Activated naive CD8-positive, alpha-beta T cell (primary cell): ENCODE data around the gene POMT2.

ENCODE experiments used
- H3K27ac Mint-ChIP-seq: one replicate; pipeline ENCODE4 v1.8.0; 2021; ENCODE audit warnings: mixed read lengths
- H3K27me3 Mint-ChIP-seq: one replicate; pipeline ENCODE4 v1.8.0; 2021; ENCODE audit warnings: mixed read lengths
- H3K36me3 Mint-ChIP-seq: one replicate; pipeline ENCODE4 v1.8.0; 2021; ENCODE audit warnings: mixed read lengths
- H3K4me1 Mint-ChIP-seq: one replicate; pipeline ENCODE4 v1.8.0; 2021; ENCODE audit warnings: low read depth, mixed read lengths
- H3K4me3 Mint-ChIP-seq: one replicate; pipeline ENCODE4 v1.8.0; 2021; ENCODE audit warnings: mild to moderate bottlenecking, mixed read lengths
- H3K9me3 Mint-ChIP-seq: one replicate; pipeline ENCODE4 v1.8.0; 2021; ENCODE audit warnings: low read depth, mixed read lengths

The POMT2 gene

GRCh38 chr14:77320238-77320935 lies at the start of gene POMT2:
TSS of gene POMT2 (minus strand) at chr14:77320883. CDS start at chr14:77320681, 202 bp downstream.
- peaks cover 16% of the 10 kb centered on the region for H3K4me1 Mint-ChIP-seq
- H3K36me3 Mint-ChIP-seq: no peaks in the 10 kb centered on the region
- peak within 1 kb of the TSS; percentile 96 for H3K4me3 Mint-ChIP-seq
- no peaks in the 10 kb centered on the region for H3K9me3 Mint-ChIP-seq
- H3K27me3 Mint-ChIP-seq: no peaks in the 10 kb centered on the region
- H3K27ac Mint-ChIP-seq: peak within 1 kb of the TSS; percentile 99

GRCh38 chr14:77369285-77369684 lies 48.6 kb upstream of the POMT2 start:
- peaks cover 6% of the 10 kb centered on the region for H3K36me3 Mint-ChIP-seq
- H3K27me3 Mint-ChIP-seq: no peaks in the 10 kb centered on the region
- H3K9me3 Mint-ChIP-seq: no peaks in the 10 kb centered on the region
- H3K27ac Mint-ChIP-seq: no peak overlapping the region
- peaks cover 31% of the 10 kb centered on the region for H3K4me1 Mint-ChIP-seq
- H3K4me3 Mint-ChIP-seq: no peak overlapping the region

- Mint-ChIP-seq H3K4me3 (no peak overlapping the region), H3K4me1 (peaks cover 7% of the 10 kb centered on the region), H3K9me3 (no peaks in the 10 kb centered on the region), H3K27ac (no peak overlapping the region), H3K36me3 (peaks cover 3% of the 10 kb centered on the region), H3K27me3 (no peaks in the 10 kb centered on the region)
These were observed 43.5 kb upstream of the POMT2 start for GRCh38 chr14:77364146-77364545.

- Mint-ChIP-seq H3K4me3 (no peak overlapping the region), H3K4me1 (peaks cover 4% of the 10 kb centered on the region), H3K9me3 (no peaks in the 10 kb centered on the region), H3K36me3 (peaks cover 3% of the 10 kb centered on the region), H3K27ac (no peak overlapping the region), H3K27me3 (no peaks in the 10 kb centered on the region)
These were observed 38.9 kb upstream of the POMT2 start for GRCh38 chr14:77359626-77360025.

- Mint-ChIP-seq H3K27me3 (no peaks in the 10 kb centered on the region), H3K4me1 (peaks cover 2% of the 10 kb centered on the region)
These were observed 36.2 kb upstream of the POMT2 start for GRCh38 chr14:77356899-77357298.

GRCh38 chr14:77355811-77356210 lies 35.1 kb upstream of the POMT2 start:
- H3K9me3 Mint-ChIP-seq: no peaks in the 10 kb centered on the region
- no peaks in the 10 kb centered on the region for H3K4me1 Mint-ChIP-seq
- H3K36me3 Mint-ChIP-seq: peaks cover 3% of the 10 kb centered on the region
- H3K27ac Mint-ChIP-seq: no peak overlapping the region
- H3K4me3 Mint-ChIP-seq: no peak overlapping the region
- no peaks in the 10 kb centered on the region for H3K27me3 Mint-ChIP-seq

More at GRCh38 chr14:77356899-77357298, 36.2 kb upstream of the POMT2 start:
- H3K9me3 Mint-ChIP-seq: no peaks in the 10 kb centered on the region
- no peak overlapping the region for H3K27ac Mint-ChIP-seq
- H3K4me3 Mint-ChIP-seq: no peak overlapping the region
- H3K36me3 Mint-ChIP-seq: peaks cover 3% of the 10 kb centered on the region

GRCh38 chr14:77353469-77354141 lies 32.9 kb upstream of the POMT2 start:
- no peak overlapping the region for H3K4me3 Mint-ChIP-seq
- no peak overlapping the region for H3K27ac Mint-ChIP-seq
- H3K9me3 Mint-ChIP-seq: no peaks in the 10 kb centered on the region
- H3K27me3 Mint-ChIP-seq: no peaks in the 10 kb centered on the region
- peaks cover 7% of the 10 kb centered on the region for H3K36me3 Mint-ChIP-seq
- H3K4me1 Mint-ChIP-seq: no peaks in the 10 kb centered on the region

GRCh38 chr14:77347751-77348150 lies 27.1 kb upstream of the POMT2 start:
- Mint-ChIP-seq H3K4me3 (no peak overlapping the region), H3K27me3 (no peaks in the 10 kb centered on the region), H3K4me1 (no peaks in the 10 kb centered on the region), H3K36me3 (peaks cover 12% of the 10 kb centered on the region), H3K27ac (no peak overlapping the region), H3K9me3 (no peaks in the 10 kb centered on the region)

- peaks cover 16% of the 10 kb centered on the region for H3K36me3 Mint-ChIP-seq
- H3K4me1 Mint-ChIP-seq: no peaks in the 10 kb centered on the region
- no peak overlapping the region for H3K4me3 Mint-ChIP-seq
- no peaks in the 10 kb centered on the region for H3K9me3 Mint-ChIP-seq
- no peaks in the 10 kb centered on the region for H3K27me3 Mint-ChIP-seq
- no peak overlapping the region for H3K27ac Mint-ChIP-seq
These were observed 25.8 kb upstream of the POMT2 start for GRCh38 chr14:77346495-77346894.

- peaks cover 20% of the 10 kb centered on the region for H3K36me3 Mint-ChIP-seq
- H3K27me3 Mint-ChIP-seq: no peaks in the 10 kb centered on the region
- no peak overlapping the region for H3K4me3 Mint-ChIP-seq
- H3K27ac Mint-ChIP-seq: no peak overlapping the region
- H3K4me1 Mint-ChIP-seq: no peaks in the 10 kb centered on the region
- H3K9me3 Mint-ChIP-seq: no peaks in the 10 kb centered on the region
These were observed 23.8 kb upstream of the POMT2 start for GRCh38 chr14:77344377-77344996.

- H3K27ac Mint-ChIP-seq: no peak overlapping the region
- H3K4me1 Mint-ChIP-seq: no peaks in the 10 kb centered on the region
- peaks cover 17% of the 10 kb centered on the region for H3K36me3 Mint-ChIP-seq
- H3K4me3 Mint-ChIP-seq: no peak overlapping the region
- H3K27me3 Mint-ChIP-seq: no peaks in the 10 kb centered on the region
- no peaks in the 10 kb centered on the region for H3K9me3 Mint-ChIP-seq
These were observed 23.0 kb upstream of the POMT2 start for GRCh38 chr14:77343662-77344061.

GRCh38 chr14:77342726-77343397 lies 22.2 kb upstream of the POMT2 start:
- H3K27me3 Mint-ChIP-seq: no peaks in the 10 kb centered on the region
- H3K36me3 Mint-ChIP-seq: peaks cover 17% of the 10 kb centered on the region
- H3K27ac Mint-ChIP-seq: no peak overlapping the region
- no peak overlapping the region for H3K4me3 Mint-ChIP-seq
- no peaks in the 10 kb centered on the region for H3K4me1 Mint-ChIP-seq
- no peaks in the 10 kb centered on the region for H3K9me3 Mint-ChIP-seq

- peaks cover 16% of the 10 kb centered on the region for H3K36me3 Mint-ChIP-seq
- H3K4me3 Mint-ChIP-seq: no peak overlapping the region
- H3K27ac Mint-ChIP-seq: no peak overlapping the region
- no peaks in the 10 kb centered on the region for H3K9me3 Mint-ChIP-seq
- no peaks in the 10 kb centered on the region for H3K4me1 Mint-ChIP-seq
- no peaks in the 10 kb centered on the region for H3K27me3 Mint-ChIP-seq
These were observed 19.7 kb upstream of the POMT2 start for GRCh38 chr14:77340389-77340788.

- Mint-ChIP-seq H3K4me1 (no peaks in the 10 kb centered on the region), H3K36me3 (peaks cover 16% of the 10 kb centered on the region), H3K4me3 (no peak overlapping the region), H3K9me3 (no peaks in the 10 kb centered on the region), H3K27ac (no peak overlapping the region), H3K27me3 (no peaks in the 10 kb centered on the region)
These were observed 18.7 kb upstream of the POMT2 start for GRCh38 chr14:77339407-77339806.

GRCh38 chr14:77338302-77338701 lies 17.6 kb upstream of the POMT2 start:
- Mint-ChIP-seq H3K27me3 (no peaks in the 10 kb centered on the region), H3K4me1 (no peaks in the 10 kb centered on the region), H3K27ac (no peak overlapping the region), H3K9me3 (no peaks in the 10 kb centered on the region), H3K36me3 (peaks cover 16% of the 10 kb centered on the region), H3K4me3 (no peak overlapping the region)
